ENCODE data around the gene IL1RAPL1. TPM values are rescaled to one million over a fixed set of nuclear protein-coding genes. Genes with fewer than 3 reads are reported as not detected.
A peak's percentile ranks its signal among the peaks of the same experiment; 100 is the strongest.

The IL1RAPL1 gene
- total RNA-seq, 2 donors from 2014 or later, result 1.6 to 1.7 TPM

GRCh38 chrX:29535212-29536162 lies 948.2 kb downstream of the IL1RAPL1 start:
- ATAC-seq (no peak), DNase-seq (no peak)
- intact Hi-C loops (cut with DNase I), result no loop called here

GRCh38 chrX:29541038-29541437 lies 953.8 kb downstream of the IL1RAPL1 start:
- intact Hi-C loops (cut with DNase I), result no loop called here
- ATAC-seq (no peak), DNase-seq (no peak)

- DNase-seq (no peak), ATAC-seq (no peak)
- intact Hi-C loops (cut with DNase I), result no loop called here
These were observed 954.9 kb downstream of the IL1RAPL1 start for GRCh38 chrX:29542152-29542551.

GRCh38 chrX:29545878-29546277 lies 958.6 kb downstream of the IL1RAPL1 start:
- no peak for ATAC-seq
- intact Hi-C loops (cut with DNase I), result no loop called here
- no peak for DNase-seq

- DNase-seq, result no peak
- intact Hi-C loops (cut with DNase I), result no loop called here
- ATAC-seq, result no peak
These were observed 960.6 kb downstream of the IL1RAPL1 start for GRCh38 chrX:29547877-29548276.

- DNase-seq (no peak), ATAC-seq (no peak)
- intact Hi-C loops (cut with DNase I), result no loop called here
These were observed 966.3 kb downstream of the IL1RAPL1 start for GRCh38 chrX:29553542-29553941.

GRCh38 chrX:29555465-29556091 lies 968.3 kb downstream of the IL1RAPL1 start:
- intact Hi-C loops (cut with DNase I), result no loop called here
- ATAC-seq, result no peak
- DNase-seq, result no peak

GRCh38 chrX:29560065-29560464 lies 972.8 kb downstream of the IL1RAPL1 start:
- ATAC-seq, result no peak
- intact Hi-C loops (cut with DNase I), result no loop called here
- DNase-seq, result no peak

- intact Hi-C loops (cut with DNase I), result no loop called here
- ATAC-seq (peak in 1 of 2 donors; percentile 71), DNase-seq (no peak)
These were observed 974.2 kb downstream of the IL1RAPL1 start for GRCh38 chrX:29561417-29561816.

- intact Hi-C loops (cut with DNase I), result no loop called here
- DNase-seq (no peak), ATAC-seq (no peak)
These were observed 993.3 kb downstream of the IL1RAPL1 start for GRCh38 chrX:29580560-29580959.

GRCh38 chrX:29581223-29581622 lies 994.0 kb downstream of the IL1RAPL1 start:
- ATAC-seq (no peak), DNase-seq (no peak)
- intact Hi-C loops (cut with DNase I), result no loop called here

GRCh38 chrX:29587107-29587506 lies 999.9 kb downstream of the IL1RAPL1 start:
- ATAC-seq (no peak), DNase-seq (no peak)
- intact Hi-C loops (cut with DNase I), result no loop called here

- DNase-seq, result no peak
- intact Hi-C loops (cut with DNase I), result no loop called here
- no peak for ATAC-seq
These were observed 1003.7 kb downstream of the IL1RAPL1 start for GRCh38 chrX:29590921-29591320.

- intact Hi-C loops (cut with DNase I), result no loop called here
- DNase-seq, result no peak
- ATAC-seq, result no peak
These were observed 1017.1 kb downstream of the IL1RAPL1 start for GRCh38 chrX:29604381-29604780.

GRCh38 chrX:29617276-29617675 lies 1030.0 kb downstream of the IL1RAPL1 start:
- DNase-seq, result no peak
- intact Hi-C loops (cut with DNase I), result no loop called here

GRCh38 chrX:29617725-29618124 lies 1030.5 kb downstream of the IL1RAPL1 start:
- intact Hi-C loops (cut with DNase I), result no loop called here
- no peak for ATAC-seq
- DNase-seq, result no peak

More at GRCh38 chrX:29617276-29617675, 1030.0 kb downstream of the IL1RAPL1 start:
- ATAC-seq, result no peak

GRCh38 chrX:29627833-29628232 lies 1040.6 kb downstream of the IL1RAPL1 start:
- DNase-seq, result no peak
- intact Hi-C loops (cut with DNase I), result no loop called here
- no peak for ATAC-seq

GRCh38 chrX:29634516-29634915 lies 1047.3 kb downstream of the IL1RAPL1 start:
- ATAC-seq, result no peak

GRCh38 chrX:29636331-29636730 lies 1049.1 kb downstream of the IL1RAPL1 start:
- ATAC-seq (no peak), DNase-seq (no peak)
- intact Hi-C loops (cut with DNase I), result no loop called here

More at GRCh38 chrX:29634516-29634915, 1047.3 kb downstream of the IL1RAPL1 start:
- intact Hi-C loops (cut with DNase I), result no loop called here
- DNase-seq, result no peak

- intact Hi-C loops (cut with DNase I), result no loop called here
- ATAC-seq (no peak), DNase-seq (no peak)
These were observed 1052.9 kb downstream of the IL1RAPL1 start for GRCh38 chrX:29640106-29640505.
